D721Med (cell line): ENCODE data around the gene WSCD1.

ENCODE experiments used
- DNase-seq: peaks from one replicate; pipeline ENCODE4 v3.0.0; 2011; ENCODE audit warnings: low spot score; ENCODE audit not compliant: insufficient read length
- FAIRE-seq: peaks from 2 replicates; lab custom pipeline; 2011; peaks lifted over from hg19 to GRCh38; lab: Jason Lieb, UNC
- TF ChIP-seq, protein P1 (sequence below): IDR thresholded peaks from 2 replicates; pipeline ENCODE4 v1.5.1; 2012; ENCODE audit warnings: mild to moderate bottlenecking, control low read depth; ENCODE audit not compliant: insufficient read depth; ENCODE audit errors: missing control alignments

Gene WSCD1

DNA sequence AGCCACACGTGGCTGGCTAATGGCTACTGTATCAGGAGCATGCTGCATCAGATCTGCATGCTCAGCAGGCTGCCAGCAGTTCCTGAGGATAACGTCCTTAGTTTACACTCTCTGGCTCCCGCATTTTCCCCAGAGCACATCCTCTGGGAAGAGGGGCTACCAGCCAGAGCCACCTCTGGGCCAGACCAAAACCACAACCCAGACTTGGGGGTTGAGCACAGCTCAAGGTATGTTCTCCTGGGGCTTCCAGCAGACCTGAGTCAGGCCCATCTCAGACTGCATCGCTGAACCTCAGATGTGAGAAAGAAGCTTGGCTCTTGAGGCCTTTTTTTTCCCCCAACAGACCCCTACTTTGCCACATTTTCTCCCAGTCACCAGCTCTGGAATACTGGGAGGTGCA, 23.7 kb upstream of the WSCD1 start:
- FAIRE-seq (no peak), DNase-seq (no peak)
- TF ChIP-seq, protein P1, sequence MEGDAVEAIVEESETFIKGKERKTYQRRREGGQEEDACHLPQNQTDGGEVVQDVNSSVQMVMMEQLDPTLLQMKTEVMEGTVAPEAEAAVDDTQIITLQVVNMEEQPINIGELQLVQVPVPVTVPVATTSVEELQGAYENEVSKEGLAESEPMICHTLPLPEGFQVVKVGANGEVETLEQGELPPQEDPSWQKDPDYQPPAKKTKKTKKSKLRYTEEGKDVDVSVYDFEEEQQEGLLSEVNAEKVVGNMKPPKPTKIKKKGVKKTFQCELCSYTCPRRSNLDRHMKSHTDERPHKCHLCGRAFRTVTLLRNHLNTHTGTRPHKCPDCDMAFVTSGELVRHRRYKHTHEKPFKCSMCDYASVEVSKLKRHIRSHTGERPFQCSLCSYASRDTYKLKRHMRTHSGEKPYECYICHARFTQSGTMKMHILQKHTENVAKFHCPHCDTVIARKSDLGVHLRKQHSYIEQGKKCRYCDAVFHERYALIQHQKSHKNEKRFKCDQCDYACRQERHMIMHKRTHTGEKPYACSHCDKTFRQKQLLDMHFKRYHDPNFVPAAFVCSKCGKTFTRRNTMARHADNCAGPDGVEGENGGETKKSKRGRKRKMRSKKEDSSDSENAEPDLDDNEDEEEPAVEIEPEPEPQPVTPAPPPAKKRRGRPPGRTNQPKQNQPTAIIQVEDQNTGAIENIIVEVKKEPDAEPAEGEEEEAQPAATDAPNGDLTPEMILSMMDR: no peak

DNA sequence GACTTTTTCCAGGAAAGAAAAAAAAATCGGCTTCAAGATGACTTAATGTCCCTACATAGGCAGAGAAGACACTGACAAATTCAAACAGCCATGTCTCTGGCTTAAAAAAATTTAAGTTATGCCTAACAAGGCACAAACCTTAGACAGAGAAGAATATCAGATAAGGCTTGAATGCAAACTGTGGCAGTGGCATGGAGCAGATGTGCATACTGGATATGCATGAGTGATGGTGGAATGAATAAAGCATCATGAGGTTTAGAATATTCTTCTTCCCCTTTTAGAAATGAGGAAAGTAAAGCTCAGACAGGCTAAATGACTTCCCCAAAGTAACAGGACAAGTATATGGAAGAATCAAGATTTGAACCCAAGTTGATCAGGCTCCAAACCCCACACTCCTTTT, 23.2 kb upstream of the WSCD1 start:
- TF ChIP-seq, protein P1: no peak
- no peak for FAIRE-seq

DNA sequence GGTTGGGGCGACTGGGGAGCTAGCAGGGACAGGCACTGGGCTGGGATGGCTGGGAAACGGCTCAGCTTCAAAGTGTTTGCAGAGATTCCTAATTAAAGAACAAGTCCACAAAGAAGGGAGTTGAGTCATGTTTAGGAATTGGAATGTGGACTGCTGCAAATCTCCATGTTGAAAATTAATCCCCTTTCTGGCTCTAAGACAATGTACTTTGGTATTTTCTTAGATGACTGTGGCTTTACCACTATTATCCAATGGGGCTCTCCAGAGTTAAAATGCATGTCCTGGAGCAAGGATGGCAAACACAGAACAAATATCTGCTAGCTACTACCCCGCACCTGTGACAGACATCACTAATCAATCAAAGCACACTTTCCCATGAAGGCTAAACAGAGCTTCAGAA, 22.2 kb upstream of the WSCD1 start:
- FAIRE-seq: no peak
- DNase-seq: no peak
- TF ChIP-seq, protein P1: no peak

More for the DNA sequence above, 23.2 kb upstream of the WSCD1 start:
- DNase-seq: no peak

DNA sequence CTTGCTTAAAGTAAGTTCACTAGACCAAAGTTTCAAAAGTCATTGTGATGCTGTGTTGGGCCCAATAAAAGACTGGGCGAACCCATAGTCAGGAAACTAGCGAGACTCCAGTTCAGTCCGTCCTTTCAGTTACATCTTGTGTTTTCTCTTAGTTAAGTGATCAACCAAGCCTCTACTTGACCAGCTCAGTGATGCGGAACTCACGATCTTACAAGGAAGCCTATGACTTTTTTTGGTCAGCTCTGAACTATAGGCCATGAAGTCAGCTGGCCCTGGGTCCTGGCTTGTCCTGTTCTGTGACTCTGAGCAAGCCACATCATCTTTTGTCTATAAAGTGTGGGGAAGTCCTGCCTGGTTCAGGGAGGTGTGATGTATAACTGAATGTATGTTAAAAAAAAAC, 21.7 kb upstream of the WSCD1 start:
- TF ChIP-seq, protein P1: no peak
- no peak for DNase-seq
- no peak for FAIRE-seq

DNA sequence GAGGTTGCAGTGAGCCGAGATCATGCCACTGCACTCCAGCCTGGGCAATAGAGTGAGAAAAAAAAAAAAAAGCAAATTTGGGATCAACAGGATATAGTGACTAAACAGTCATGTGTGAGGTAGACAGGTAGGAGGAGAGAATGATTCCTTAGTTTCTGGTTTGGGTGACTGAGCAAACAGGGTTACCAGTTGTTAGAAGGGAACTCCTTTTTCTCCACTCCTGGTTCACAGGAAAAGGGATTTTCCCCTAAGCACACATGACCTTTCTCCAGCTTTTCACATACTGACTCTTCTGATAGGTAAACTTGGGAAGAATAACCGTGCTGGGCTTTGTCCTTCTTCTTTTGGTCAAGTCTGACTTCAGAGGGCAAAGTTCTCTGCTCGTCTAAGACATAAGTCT, 17.3 kb upstream of the WSCD1 start:
- DNase-seq (no peak), FAIRE-seq (no peak)
- TF ChIP-seq, protein P1: no peak

DNA sequence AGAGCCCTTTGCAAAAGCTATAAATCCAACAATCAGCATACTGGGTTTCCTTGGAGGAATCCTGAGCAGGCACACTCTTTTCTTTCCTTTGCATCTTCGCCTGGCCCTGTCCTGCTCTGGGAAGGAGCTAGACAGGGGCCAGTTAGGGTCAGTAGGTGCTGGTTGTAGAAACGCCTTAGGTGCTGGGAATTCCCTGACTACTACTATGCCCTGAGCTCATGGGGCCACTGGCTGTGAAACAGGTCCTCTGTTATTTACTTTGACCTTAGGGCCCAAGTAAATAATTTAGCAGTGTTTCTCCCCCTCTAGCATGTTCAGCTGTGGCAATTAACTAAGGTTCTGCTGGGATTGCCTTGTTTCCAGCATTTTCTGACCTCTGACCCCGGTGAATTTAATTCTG, 15.8 kb upstream of the WSCD1 start:
- TF ChIP-seq, protein P1: no peak
- FAIRE-seq (no peak), DNase-seq (no peak)

DNA sequence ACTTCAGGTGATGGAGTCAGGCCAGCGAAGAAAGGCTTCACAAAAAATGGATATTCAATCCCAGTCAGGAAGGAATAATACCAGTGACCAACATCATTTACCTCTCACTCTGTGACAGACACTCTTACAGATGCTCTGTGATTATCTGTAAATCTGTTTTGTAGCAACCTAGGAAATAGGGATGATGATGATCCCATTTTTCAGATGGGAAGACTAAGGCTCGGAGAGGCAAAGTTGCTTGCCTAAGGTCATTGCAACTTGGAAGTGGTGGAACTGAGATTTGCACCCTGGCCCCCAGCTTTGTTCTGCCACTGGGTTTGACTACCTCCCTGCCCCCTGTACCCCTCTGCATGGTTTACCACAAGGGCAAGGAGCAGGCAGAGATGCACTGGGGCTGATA, 14.1 kb upstream of the WSCD1 start:
- no peak for FAIRE-seq
- TF ChIP-seq, protein P1: no peak
- no peak for DNase-seq
